Natural killer cell (primary cell): ENCODE results near the gene FHDC1. TPM values are rescaled to one million over a fixed set of nuclear protein-coding genes. Genes with fewer than 3 reads are reported as not detected.

Source experiments
- ATAC-seq, 3 donors: fragments of 150-1000 bp in 2 of 3; fragments of 200-7000 bp in 1 of 3; cut with Tn5 transposase; 1 replicate in 1 of 3; 2 replicates in 2 of 3; pipeline ENCODE4 v1.10.0; 2021; ENCODE audit warnings: mild to moderate bottlenecking in 2 of 3, moderate library complexity in 2 of 3
- DNase-seq, 2 donors: peaks; one replicate each; pipeline versions ENCODE4 v3.0.0 to v3.0.0-alpha.2; 2013 to 2021; ENCODE audit warnings: mixed read lengths in 1 of 2
- H3K27ac ChIP-seq: one replicate; pipeline ENCODE4 v1.5.1; 2013; ENCODE audit warnings: mild to moderate bottlenecking, low read length
- H3K27me3 ChIP-seq: one replicate; pipeline ENCODE4 v1.6.1; 2013; ENCODE audit warnings: low read length; ENCODE audit not compliant: control insufficient read depth, insufficient read depth
- H3K36me3 ChIP-seq: one replicate; pipeline ENCODE4 v1.6.1; 2013; ENCODE audit warnings: low read length; ENCODE audit not compliant: control insufficient read depth, insufficient read depth
- H3K4me1 ChIP-seq: one replicate; pipeline ENCODE4 v1.6.1; 2013; ENCODE audit warnings: low read length; ENCODE audit not compliant: control insufficient read depth, insufficient read depth
- H3K4me3 ChIP-seq: one replicate; pipeline ENCODE4 v1.5.1; 2013; ENCODE audit warnings: low read length
- H3K9me3 ChIP-seq: one replicate; pipeline ENCODE4 v1.6.1; 2013; ENCODE audit warnings: low read length; ENCODE audit not compliant: control insufficient read depth, insufficient read depth
- H3K27ac Mint-ChIP-seq, 2 donors: one replicate each; pipeline ENCODE4 v1.8.0; 2022; ENCODE audit warnings: mild to moderate bottlenecking in 2 of 2, mixed read lengths in 2 of 2, moderate library complexity in 1 of 2
- H3K27me3 Mint-ChIP-seq, 2 donors: one replicate each; pipeline ENCODE4 v1.8.0; 2022; ENCODE audit warnings: low read depth in 2 of 2, mixed read lengths in 2 of 2
- H3K36me3 Mint-ChIP-seq: one replicate; pipeline ENCODE4 v1.8.0; 2022; ENCODE audit warnings: mixed read lengths
- H3K4me1 Mint-ChIP-seq, 2 donors: one replicate each; pipeline ENCODE4 v1.8.0; 2022; ENCODE audit warnings: mixed read lengths in 2 of 2
- H3K4me3 Mint-ChIP-seq: one replicate; pipeline ENCODE4 v1.8.0; 2022; ENCODE audit warnings: mild to moderate bottlenecking, moderate library complexity, mixed read lengths
- H3K9me3 Mint-ChIP-seq, 2 donors: one replicate each; pipeline ENCODE4 v1.8.0; 2022; ENCODE audit warnings: mixed read lengths in 2 of 2
- CTCF ChIP-seq: fragments of 200-600 bp; IDR thresholded peaks from one replicate; pipeline ENCODE4 v1.8.0; 2022; ENCODE audit warnings: antibody characterized with exemption
- WGBS: methylation state at CpG from one replicate; pipeline ENCODE4 v1.1.7; 2013; ENCODE audit warnings: missing lambda C conversion rate; ENCODE audit not compliant: insufficient coverage; 5-methylcytosine and 5-hydroxymethylcytosine counted together
- intact Hi-C: fragments of 100-400 bp; cut with micrococcal nuclease; formaldehyde crosslinking; loops from one replicate; pipeline ENCODE4 v1.14.2; 2022
- total RNA-seq, 4 donors: library from RNA; stranded (reverse); fragments of 120-200 nt in 1 of 4; gene quantifications; one replicate each; pipeline versions ENCODE4 v1.2.3 to v1.2.4, GENCODE V29; 2013 to 2022

The FHDC1 gene
- total RNA-seq, 3 donors from 2014 or later (not counting 1 experiment from before 2014, with no cell fraction given), result 0.10 to 0.23 (median 0.16) TPM

- TF ChIP-seq CTCF, result no peak
- H3K4me3 ChIP-seq, result no peak overlapping the region
- no peaks in the 10 kb centered on the region for H3K27me3 Mint-ChIP-seq
- peaks cover 3% of the 10 kb centered on the region for H3K36me3 ChIP-seq
- H3K9me3 Mint-ChIP-seq, result no peaks in the 10 kb centered on the region
- no peaks in the 10 kb centered on the region for H3K27me3 ChIP-seq
- H3K27ac ChIP-seq, result no peak overlapping the region
- no peak overlapping the region for H3K27ac Mint-ChIP-seq
- no peaks in the 10 kb centered on the region for H3K36me3 Mint-ChIP-seq
- DNase-seq, result no peak
- no peaks in the 10 kb centered on the region for H3K9me3 ChIP-seq
- no peaks in the 10 kb centered on the region for H3K4me1 ChIP-seq
- H3K4me3 Mint-ChIP-seq, result no peak overlapping the region
- intact Hi-C loops, result no loop called here
- no peaks in the 10 kb centered on the region for H3K4me1 Mint-ChIP-seq
- no peak for ATAC-seq
- 89% methylated on average over 2 of the region's 3 CpGs for WGBS
Observed at GRCh38 chr4:152910521-152910920, 25.6 kb upstream of the FHDC1 start.

- Histone ChIP-seq H3K27ac (no peak overlapping the region), H3K36me3 (no peaks in the 10 kb centered on the region), H3K4me3 (no peak overlapping the region), H3K27me3 (no peaks in the 10 kb centered on the region), H3K9me3 (no peaks in the 10 kb centered on the region), H3K4me1 (no peaks in the 10 kb centered on the region)
- peaks cover 8% of the 10 kb centered on the region for H3K36me3 Mint-ChIP-seq
- no peak overlapping the region for H3K27ac Mint-ChIP-seq
- DNase-seq (no peak), ATAC-seq (no peak)
- no peak for TF ChIP-seq CTCF
- H3K4me3 Mint-ChIP-seq, result no peak overlapping the region
- H3K27me3 Mint-ChIP-seq, result peaks cover 0 to 3% of the 10 kb centered on the region in 2 donors
- intact Hi-C loops, result no loop called here
- H3K4me1 Mint-ChIP-seq, result no peaks in the 10 kb centered on the region
- WGBS, result 91% methylated on average over 3 of the region's 3 CpGs
- peaks cover 0 to 5% of the 10 kb centered on the region in 2 donors for H3K9me3 Mint-ChIP-seq
Observed at GRCh38 chr4:152917543-152918395, 18.4 kb upstream of the FHDC1 start.

GRCh38 chr4:152919826-152920225 is 16.3 kb upstream of the FHDC1 start:
- no peak overlapping the region for H3K4me3 Mint-ChIP-seq
- peaks cover 8% of the 10 kb centered on the region for H3K36me3 Mint-ChIP-seq
- peaks cover 0 to 5% of the 10 kb centered on the region in 2 donors for H3K9me3 Mint-ChIP-seq
- no peaks in the 10 kb centered on the region for H3K27me3 ChIP-seq
- WGBS, result 100% methylated on average over 2 of the region's 2 CpGs
- H3K4me1 ChIP-seq, result no peaks in the 10 kb centered on the region
- H3K36me3 ChIP-seq, result no peaks in the 10 kb centered on the region
- ATAC-seq (no peak), DNase-seq (no peak)
- no peak overlapping the region for H3K27ac ChIP-seq
- H3K4me1 Mint-ChIP-seq, result no peaks in the 10 kb centered on the region
- no peak overlapping the region for H3K27ac Mint-ChIP-seq
- no peaks in the 10 kb centered on the region for H3K9me3 ChIP-seq
- H3K27me3 Mint-ChIP-seq, result peaks cover 0 to 3% of the 10 kb centered on the region in 2 donors
- no peak for TF ChIP-seq CTCF
- no peak overlapping the region for H3K4me3 ChIP-seq
- intact Hi-C loops, result no loop called here
